Activated naive CD4-positive, alpha-beta T cell treated with anti-CD3 and anti-CD28 coated beads, Interleukin-2, amount 50 U/mL, for 72 hours (primary cell): ENCODE data around the gene DLG2. TPM values are rescaled to one million over a fixed set of nuclear protein-coding genes. Genes with fewer than 3 reads are reported as not detected.
A peak's percentile ranks its signal among the peaks of the same experiment; 100 is the strongest.

ENCODE experiments used
- ATAC-seq, 2 donors: fragments of 150-1000 bp; cut with Tn5 transposase; 2 replicates each; pipeline ENCODE4 v1.10.0; 2021; ENCODE audit warnings: mild to moderate bottlenecking in 2 of 2, moderate library complexity in 2 of 2
- DNase-seq, 2 donors: peaks; one replicate each; pipeline ENCODE4 v3.0.0; 2021 to 2022; ENCODE audit warnings: low spot score in 2 of 2
- H3K27ac Mint-ChIP-seq, 2 donors: one replicate each; pipeline ENCODE4 v1.8.0; 2022; ENCODE audit warnings: mild to moderate bottlenecking in 2 of 2, mixed read lengths in 2 of 2
- H3K36me3 Mint-ChIP-seq, 2 donors: one replicate each; pipeline ENCODE4 v1.8.0; 2022; ENCODE audit warnings: mixed read lengths in 2 of 2
- H3K9me3 Mint-ChIP-seq, 2 donors: one replicate each; pipeline ENCODE4 v1.8.0; 2022; ENCODE audit warnings: mixed read lengths in 2 of 2
- total RNA-seq, 2 donors: library from RNA; stranded (reverse); gene quantifications; one replicate each; pipeline ENCODE4 v1.2.3, GENCODE V29; 2022

Gene DLG2
- total RNA-seq, 2 donors from 2014 or later = 4.2 to 5.4 TPM

DNA sequence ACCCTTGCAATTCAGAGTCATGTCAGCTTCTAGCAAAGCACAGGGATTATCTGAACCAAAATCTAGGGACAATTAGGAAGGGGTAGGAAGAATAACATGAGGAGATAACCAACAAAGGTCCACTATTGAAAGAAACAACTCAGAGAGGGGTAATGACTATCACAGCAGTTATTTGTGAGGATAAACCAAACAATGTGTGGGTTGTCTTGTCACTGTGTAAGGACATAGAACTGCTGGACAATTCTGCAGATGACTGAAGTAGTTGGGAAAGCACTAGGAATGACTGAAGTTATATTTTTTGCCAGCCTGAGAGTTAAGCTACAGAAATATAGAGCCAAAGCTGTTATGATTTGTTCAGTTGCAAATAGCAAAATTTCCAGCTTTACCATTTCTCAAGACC lies 1482.6 kb downstream of the DLG2 start:
- H3K36me3 Mint-ChIP-seq = no peaks in the 10 kb centered on the region
- DNase-seq = no peak

DNA sequence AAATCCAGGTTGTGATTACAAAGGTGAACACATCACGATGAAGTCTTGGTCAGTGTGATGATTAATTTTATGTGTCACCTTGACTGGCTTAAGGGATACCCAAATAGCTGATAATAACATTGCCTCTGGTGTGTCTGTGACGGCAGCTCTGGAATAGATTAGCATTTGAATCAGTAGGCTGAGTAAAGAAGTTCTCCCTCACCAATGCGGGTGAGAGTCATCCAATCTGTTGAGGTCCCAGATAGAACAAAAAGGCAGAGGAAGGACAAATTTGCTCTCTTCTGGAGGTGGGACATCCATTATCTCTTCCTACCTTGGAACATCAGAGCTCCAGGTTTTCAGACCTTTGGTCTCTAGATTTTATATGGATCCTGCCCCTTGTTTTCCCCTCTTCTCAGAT lies 1484.7 kb downstream of the DLG2 start:
- DNase-seq = no peak
- peaks cover 0 to 4% of the 10 kb centered on the region in 2 donors for H3K36me3 Mint-ChIP-seq
- no peak for ATAC-seq
- H3K9me3 Mint-ChIP-seq = peaks cover 10 to 17% of the 10 kb centered on the region in 2 donors
- H3K27ac Mint-ChIP-seq = no peak overlapping the region

More for the DNA sequence above, 1482.6 kb downstream of the DLG2 start:
- H3K9me3 Mint-ChIP-seq = peaks cover 9 to 17% of the 10 kb centered on the region in 2 donors
- no peak overlapping the region for H3K27ac Mint-ChIP-seq
- no peak for ATAC-seq

DNA sequence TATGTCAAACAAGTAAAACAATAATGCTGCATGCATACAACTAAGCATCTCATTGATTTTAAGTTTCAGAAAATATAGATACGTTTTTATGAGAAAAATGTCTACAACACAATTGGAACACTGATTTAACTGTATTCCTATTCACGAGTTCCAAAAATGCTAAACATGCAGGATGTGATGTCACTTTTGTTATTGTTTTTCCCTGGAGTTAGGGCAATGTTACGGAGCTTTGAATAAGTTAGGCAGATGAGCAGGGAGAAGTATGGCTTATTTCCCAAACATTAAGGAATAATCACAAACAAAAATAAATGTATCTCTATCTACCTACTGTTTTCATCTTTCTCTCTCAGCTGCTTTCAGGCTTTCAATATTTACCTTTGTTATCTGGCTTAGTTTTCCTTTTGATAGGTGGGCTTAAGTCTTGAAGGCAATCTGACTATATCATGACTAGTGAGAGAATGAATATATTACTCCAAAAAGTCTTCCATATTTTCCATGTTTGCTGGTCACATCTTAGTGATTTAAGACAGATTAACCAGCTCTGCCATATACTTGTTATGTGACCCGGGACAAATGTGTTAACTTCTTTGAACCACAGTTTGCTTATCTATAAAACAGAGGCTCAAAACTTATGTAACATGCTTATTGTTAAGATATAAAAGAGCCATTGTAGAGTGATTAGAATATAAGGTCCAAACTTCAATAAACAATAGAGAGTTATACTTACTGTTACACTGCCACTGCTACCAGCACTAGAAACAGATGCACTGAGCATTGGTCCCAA lies 1486.6 kb downstream of the DLG2 start:
- no peak for DNase-seq

DNA sequence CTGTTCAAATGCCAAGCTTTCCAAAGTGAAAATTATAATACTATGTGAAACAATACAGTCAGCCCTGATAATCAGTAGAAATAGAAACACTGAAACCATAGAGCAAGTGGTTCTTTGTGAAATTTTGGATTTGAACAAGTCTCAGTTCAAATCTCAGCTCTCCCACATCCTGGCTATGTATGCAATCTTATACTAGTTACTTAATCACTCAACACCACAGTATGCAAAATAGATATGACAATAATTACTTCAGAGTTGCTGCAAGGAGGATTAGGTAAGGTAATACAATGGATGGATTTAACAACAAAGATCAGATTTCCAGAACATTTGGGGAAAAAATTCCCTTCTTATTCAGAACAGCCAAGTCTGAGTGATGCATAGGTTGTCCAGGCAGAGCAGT lies 1489.2 kb downstream of the DLG2 start:
- no peak overlapping the region for H3K27ac Mint-ChIP-seq
- ATAC-seq (no peak), DNase-seq (no peak)
- H3K9me3 Mint-ChIP-seq = peaks cover 15 to 20% of the 10 kb centered on the region in 2 donors
- peaks cover 0 to 4% of the 10 kb centered on the region in 2 donors for H3K36me3 Mint-ChIP-seq

More for the DNA sequence above, 1486.6 kb downstream of the DLG2 start:
- ATAC-seq = no peak
- Mint-ChIP-seq H3K27ac (no peak overlapping the region), H3K36me3 (peaks cover 0 to 4% of the 10 kb centered on the region in 2 donors), H3K9me3 (peaks cover 16 to 21% of the 10 kb centered on the region in 2 donors)

DNA sequence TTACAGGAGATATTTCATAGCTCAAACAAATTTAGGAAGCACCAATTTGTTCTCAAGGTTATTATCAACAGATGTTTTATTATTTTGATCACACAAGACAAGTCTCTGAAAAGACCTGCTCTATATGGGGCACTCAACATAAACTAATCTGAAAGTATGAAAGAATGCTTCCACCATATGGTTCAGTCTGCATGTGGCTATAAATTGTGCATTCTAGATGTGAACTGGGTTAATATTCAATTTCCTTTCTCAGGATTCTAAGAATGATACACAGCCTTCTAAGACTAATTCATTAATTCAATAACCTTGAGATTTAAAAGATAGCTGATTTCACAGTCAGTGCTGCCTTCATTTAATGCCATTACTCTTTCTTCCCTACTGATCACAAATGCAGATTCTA lies 1489.6 kb downstream of the DLG2 start:
- ATAC-seq (no peak), DNase-seq (no peak)
- H3K9me3 Mint-ChIP-seq = peaks cover 14 to 20% of the 10 kb centered on the region in 2 donors
- peaks cover 0 to 4% of the 10 kb centered on the region in 2 donors for H3K36me3 Mint-ChIP-seq
- H3K27ac Mint-ChIP-seq = no peak overlapping the region

DNA sequence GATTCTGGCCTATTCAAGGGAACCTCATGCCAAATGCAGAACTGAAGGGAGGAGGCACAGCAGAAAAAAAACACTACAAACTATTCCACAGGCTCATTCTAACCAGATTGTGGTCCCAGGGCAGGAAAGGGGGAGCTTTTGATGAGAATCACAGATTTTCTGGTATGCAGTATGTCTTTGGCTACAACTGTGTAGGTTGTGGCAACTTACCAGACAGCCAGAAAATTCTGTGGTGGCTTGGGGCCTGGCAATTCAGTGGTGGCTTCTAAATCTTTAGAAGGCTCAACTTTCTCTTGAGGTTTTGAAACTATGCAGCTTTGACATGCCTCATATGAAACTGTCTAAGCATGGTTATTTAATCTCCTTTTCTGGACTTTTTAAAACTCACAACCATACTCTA lies 1490.2 kb downstream of the DLG2 start:
- Mint-ChIP-seq H3K36me3 (peaks cover 0 to 4% of the 10 kb centered on the region in 2 donors), H3K9me3 (peaks cover 14 to 20% of the 10 kb centered on the region in 2 donors), H3K27ac (no peak overlapping the region)

DNA sequence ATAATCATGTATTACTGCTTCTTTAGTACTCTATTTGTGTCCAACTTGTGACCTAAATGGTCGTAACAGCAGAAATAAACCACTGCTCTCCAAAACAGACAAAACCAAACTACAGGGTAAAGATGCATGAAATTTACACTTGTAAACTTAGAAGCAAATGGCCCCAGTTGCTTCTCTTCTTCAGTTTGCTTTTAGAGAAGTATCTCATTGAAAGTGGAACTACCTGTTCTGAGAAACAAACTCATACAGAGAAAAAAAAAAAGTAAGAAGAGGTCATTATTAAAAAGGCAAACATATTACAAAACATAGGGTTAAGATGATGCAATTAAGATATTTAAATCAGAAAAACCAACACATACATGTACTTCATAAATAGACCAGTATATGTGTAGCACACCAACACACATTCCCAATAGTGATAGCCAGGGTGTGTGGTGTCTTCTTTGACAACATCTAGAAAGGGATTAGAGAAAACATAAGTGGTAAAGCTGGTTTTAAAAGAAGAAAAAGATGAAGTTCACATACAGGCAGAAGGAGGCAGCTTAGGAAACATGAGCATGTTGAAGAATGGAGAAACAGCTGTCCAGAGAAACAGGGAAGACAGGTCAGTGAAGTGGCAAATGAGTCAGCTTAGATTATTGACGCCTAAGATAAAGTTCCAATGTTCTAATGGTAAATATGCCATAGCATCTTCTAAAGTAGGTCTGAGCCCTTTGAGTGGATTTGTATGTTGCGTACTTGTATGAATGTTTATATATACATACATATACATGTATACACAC lies 1496.3 kb downstream of the DLG2 start:
- Mint-ChIP-seq H3K27ac (no peak overlapping the region), H3K9me3 (peaks cover 21 to 22% of the 10 kb centered on the region in 2 donors), H3K36me3 (no peaks in the 10 kb centered on the region)
- DNase-seq (no peak), ATAC-seq (no peak)

More for the DNA sequence above, 1490.2 kb downstream of the DLG2 start:
- DNase-seq = no peak
- no peak for ATAC-seq

DNA sequence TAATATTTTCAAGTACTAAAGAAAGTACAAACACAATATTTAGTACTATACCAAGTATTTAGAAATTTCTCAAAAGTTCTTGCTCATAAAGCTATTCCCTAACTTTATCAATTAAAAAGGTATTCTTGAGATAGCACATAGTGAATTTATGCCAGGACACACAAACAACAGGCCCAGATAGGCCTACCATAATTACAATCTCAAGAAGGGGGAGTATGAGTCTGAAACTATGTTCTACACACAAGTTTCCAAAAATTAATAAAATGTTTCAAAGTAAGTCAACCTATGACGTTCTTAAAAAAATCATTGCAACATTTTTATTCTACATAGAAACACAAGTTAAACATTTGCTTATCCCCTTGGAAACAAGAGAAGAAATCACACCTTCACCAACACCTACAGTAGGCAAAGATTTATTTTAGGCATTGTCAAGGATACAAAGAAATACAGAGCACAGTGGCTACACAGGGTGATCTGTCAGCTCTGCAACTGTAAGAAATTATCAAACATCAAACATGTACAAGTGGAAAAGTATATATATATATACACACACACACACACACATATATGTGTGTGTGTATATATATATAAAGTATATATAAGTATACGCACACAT lies 1497.1 kb downstream of the DLG2 start:
- H3K9me3 Mint-ChIP-seq = peaks cover 15% of the 10 kb centered on the region in 2 donors
- no peak for ATAC-seq
- no peak for DNase-seq
- H3K27ac Mint-ChIP-seq = no peak overlapping the region
- no peaks in the 10 kb centered on the region for H3K36me3 Mint-ChIP-seq

DNA sequence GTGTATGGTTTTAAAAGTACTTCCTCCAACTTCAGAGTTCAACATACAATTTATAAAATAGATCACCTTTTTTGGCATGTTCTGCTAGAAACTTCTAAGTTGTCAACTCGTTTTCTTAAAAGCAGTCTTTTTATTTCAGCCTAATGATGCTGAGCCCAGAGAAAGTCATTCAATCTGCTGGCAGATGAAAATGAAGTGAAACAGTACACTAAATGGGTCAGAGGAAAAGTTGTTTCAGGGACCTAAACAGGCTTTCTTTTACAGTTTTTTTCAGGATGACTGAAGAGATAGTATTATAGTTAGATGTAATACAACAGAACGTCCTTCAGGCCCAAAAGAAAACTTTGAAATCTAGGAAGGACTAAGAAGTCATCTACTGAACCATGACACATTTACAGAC lies 1498.3 kb downstream of the DLG2 start:
- ATAC-seq = no peak
- no peaks in the 10 kb centered on the region for H3K36me3 Mint-ChIP-seq
- H3K27ac Mint-ChIP-seq = no peak overlapping the region
- peaks cover 15% of the 10 kb centered on the region in 2 donors for H3K9me3 Mint-ChIP-seq
- DNase-seq = no peak

DNA sequence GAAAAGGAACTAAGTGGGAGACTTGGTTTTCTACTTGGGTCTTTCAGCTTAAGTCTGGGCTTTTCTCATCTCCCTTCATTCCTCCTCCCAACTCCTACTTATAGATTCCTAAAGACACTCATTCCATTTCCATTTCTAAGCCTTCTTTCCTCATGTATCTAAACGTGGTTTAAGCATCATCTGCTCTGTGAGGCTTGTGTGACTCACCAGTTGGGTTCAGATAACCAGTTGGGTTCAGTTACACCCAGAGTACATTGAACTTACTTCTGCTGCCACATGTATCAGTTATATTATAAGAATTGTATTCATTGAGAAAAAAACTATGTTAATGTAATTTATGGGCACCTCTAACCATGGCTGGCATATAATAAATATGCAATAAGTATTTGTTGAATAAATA lies 1509.8 kb downstream of the DLG2 start:
- Mint-ChIP-seq H3K36me3 (no peaks in the 10 kb centered on the region), H3K9me3 (peaks cover 12 to 14% of the 10 kb centered on the region in 2 donors)
- DNase-seq = no peak

DNA sequence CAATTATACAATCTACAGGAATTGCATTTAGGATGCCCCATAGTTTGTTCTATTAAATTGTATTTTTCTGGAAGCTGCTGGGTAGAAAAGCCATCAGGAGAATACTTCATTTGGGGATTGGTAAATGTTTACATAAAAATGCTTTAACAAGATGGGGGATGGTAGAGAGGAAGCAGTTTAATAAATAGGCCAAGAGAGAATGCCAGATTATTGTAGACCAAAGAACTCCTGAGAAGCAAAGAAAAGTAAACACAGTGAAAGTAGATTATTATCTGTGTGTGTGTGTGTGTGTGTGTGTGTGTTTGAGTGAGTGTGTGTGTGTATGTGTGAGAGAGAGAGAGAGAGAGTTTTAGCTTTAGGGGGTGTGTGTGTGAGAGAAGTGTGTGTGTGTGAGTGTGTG lies 1520.6 kb downstream of the DLG2 start:
- ATAC-seq (no peak), DNase-seq (no peak)
- no peak overlapping the region for H3K27ac Mint-ChIP-seq
- H3K9me3 Mint-ChIP-seq = peaks cover 17% of the 10 kb centered on the region in 2 donors
- no peaks in the 10 kb centered on the region for H3K36me3 Mint-ChIP-seq

More for the DNA sequence above, 1509.8 kb downstream of the DLG2 start:
- ATAC-seq = no peak
- H3K27ac Mint-ChIP-seq = no peak overlapping the region

DNA sequence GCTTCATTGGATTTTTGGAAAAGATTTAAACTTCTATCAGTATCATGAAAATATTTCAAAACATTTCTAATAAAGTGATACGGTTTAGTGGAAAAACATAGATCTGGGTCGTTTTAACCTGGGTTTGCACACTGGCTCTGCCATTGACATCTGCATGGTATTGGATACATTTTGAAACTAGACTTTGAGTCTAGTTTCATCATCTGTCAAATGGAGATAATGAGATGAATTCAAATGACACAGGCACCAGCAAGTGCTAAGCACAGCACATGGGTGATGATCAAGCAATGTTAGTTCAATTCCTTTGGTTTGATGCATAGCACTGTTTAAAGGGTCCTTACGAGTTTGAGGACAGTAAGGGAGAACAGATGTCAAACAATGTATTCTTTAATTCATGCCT lies 1522.0 kb downstream of the DLG2 start:
- H3K27ac Mint-ChIP-seq = no peak overlapping the region
- ATAC-seq (no peak), DNase-seq (no peak)
- peaks cover 11 to 12% of the 10 kb centered on the region in 2 donors for H3K9me3 Mint-ChIP-seq
- no peaks in the 10 kb centered on the region for H3K36me3 Mint-ChIP-seq

DNA sequence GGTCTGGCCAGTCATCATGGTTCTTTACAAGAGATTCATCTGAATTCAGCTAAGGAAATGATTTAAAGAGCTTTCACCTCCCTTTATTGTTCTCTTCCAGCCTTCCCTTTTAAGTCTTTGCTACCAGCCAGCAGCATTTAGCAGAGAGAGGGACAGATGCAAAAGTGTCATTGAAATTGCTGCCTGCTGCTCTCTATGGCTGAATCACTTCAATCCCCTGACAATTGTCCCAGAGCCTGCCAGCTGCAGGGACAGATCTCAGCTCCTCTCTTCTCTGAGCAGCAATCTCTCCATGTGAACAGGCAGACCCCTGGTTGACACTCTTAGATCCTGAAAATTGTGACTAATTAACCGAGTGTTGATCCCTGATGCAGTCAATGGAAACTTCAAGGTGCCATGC lies 1524.0 kb downstream of the DLG2 start:
- H3K36me3 Mint-ChIP-seq = no peaks in the 10 kb centered on the region
- no peak for DNase-seq
- no peak overlapping the region for H3K27ac Mint-ChIP-seq
- H3K9me3 Mint-ChIP-seq = peaks cover 11 to 12% of the 10 kb centered on the region in 2 donors
- ATAC-seq = no peak

DNA sequence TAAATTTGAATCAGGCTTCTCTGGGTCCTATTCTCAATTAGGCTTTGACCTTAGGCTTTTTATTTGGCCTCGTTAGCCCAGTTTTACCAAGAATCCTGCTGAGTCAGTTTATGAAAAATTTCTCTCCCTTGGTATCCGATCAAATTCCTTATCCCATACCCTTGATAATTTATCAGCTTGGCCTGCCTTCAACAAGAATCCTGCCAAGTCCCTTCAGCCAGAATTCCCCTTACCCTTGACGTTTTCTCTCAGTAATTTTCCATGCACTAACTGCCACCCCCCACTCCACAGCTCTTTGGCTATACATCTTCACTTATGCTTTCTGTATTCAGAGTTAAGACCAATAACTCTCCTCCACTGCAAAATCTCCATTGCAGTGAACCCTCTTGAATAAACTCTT lies 1530.0 kb downstream of the DLG2 start:
- no peak for DNase-seq
- ATAC-seq = no peak
- H3K36me3 Mint-ChIP-seq = no peaks in the 10 kb centered on the region
- H3K9me3 Mint-ChIP-seq = peaks cover 3 to 14% of the 10 kb centered on the region in 2 donors
- H3K27ac Mint-ChIP-seq = peak overlapping the region in 1 of 2 donors; percentile 6

DNA sequence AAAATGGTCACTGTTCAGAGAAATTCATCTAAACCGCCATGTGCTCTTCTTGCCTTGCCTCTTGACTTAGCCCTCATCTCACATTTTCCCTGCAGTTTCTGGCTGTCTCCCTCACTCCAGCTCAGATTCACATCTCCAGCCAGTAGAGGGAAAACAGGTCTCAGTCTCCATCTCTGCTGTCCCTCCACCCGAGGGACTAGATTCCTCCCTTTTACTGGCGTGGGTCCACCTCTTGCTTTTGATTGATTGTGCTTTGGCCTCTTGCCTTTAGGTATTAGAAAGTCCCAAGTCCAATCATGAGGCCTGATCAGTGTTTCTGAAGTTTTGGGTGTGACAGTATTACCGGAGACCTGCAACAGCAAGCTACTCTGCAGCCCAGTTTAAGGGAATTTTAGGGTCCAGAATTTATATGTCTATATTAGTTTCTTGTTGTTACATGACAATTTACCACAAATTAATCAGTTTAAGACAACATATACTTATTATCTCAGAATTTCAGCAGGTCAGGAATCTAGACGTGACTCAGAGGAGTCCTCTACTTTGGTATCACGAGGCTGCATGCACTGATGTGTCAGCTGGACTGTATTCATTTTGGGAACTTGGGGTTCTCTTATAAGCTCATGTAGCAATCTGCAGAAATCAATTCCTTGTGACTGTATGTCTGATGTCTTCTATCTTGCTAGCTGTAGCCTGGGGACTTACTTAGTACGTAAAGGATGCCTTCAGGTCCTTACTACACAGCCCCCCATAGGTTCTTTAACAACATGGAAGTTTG lies 1535.7 kb downstream of the DLG2 start:
- Mint-ChIP-seq H3K9me3 (peaks cover 12 to 14% of the 10 kb centered on the region in 2 donors), H3K36me3 (no peaks in the 10 kb centered on the region), H3K27ac (no peak overlapping the region)
- ATAC-seq (no peak), DNase-seq (no peak)
